ENCODE measurements around the gene MFAP2.
"Not testable (repeated sequence)": the region's sequence is repeated elsewhere in the genome, so short reads cannot be mapped to it uniquely, and the experiment has no call there.

MFAP2 gene

GRCh38 chr1:16979475-16980327 is 719 bp downstream of the MFAP2 start:
- no peak for DNase-seq (ENCODE audit: low spot score)

GRCh38 chr1:16978567-16979474 is 1.6 kb downstream of the MFAP2 start:
- no peak for DNase-seq (ENCODE audit: low spot score)

GRCh38 chr1:16978139-16978538 is 2.3 kb downstream of the MFAP2 start:
- no peak for DNase-seq (ENCODE audit: low spot score)

- DNase-seq (ENCODE audit: low spot score), result no peak
Observed at GRCh38 chr1:16977377-16977776, 3.0 kb downstream of the MFAP2 start.

GRCh38 chr1:16976966-16977365 is 3.5 kb downstream of the MFAP2 start:
- DNase-seq (ENCODE audit: low spot score), result no peak

GRCh38 chr1:16975838-16976237 is 4.6 kb downstream of the MFAP2 start:
- DNase-seq (ENCODE audit: low spot score), result no peak

GRCh38 chr1:16975211-16975610 is 5.2 kb downstream of the MFAP2 start:
- DNase-seq (ENCODE audit: low spot score), result no peak

GRCh38 chr1:16973215-16973614 is 7.2 kb downstream of the MFAP2 start:
- DNase-seq (ENCODE audit: low spot score), result no peak

GRCh38 chr1:16972189-16972895 is 8.1 kb downstream of the MFAP2 start:
- DNase-seq (ENCODE audit: low spot score), result no peak

- no peak for DNase-seq (ENCODE audit: low spot score)
Observed at GRCh38 chr1:16971341-16972188, 8.9 kb downstream of the MFAP2 start.

GRCh38 chr1:16970132-16970910 is 10.1 kb downstream of the MFAP2 start:
- no peak for DNase-seq (ENCODE audit: low spot score)

- DNase-seq (ENCODE audit: low spot score), result no peak
Observed at GRCh38 chr1:16969651-16970050, 10.8 kb downstream of the MFAP2 start.

- no peak for DNase-seq (ENCODE audit: low spot score)
Observed at GRCh38 chr1:16969057-16969611, 11.3 kb downstream of the MFAP2 start.

- no peak for DNase-seq (ENCODE audit: low spot score)
Observed at GRCh38 chr1:16968372-16968771, 12.0 kb downstream of the MFAP2 start.

- DNase-seq (ENCODE audit: low spot score), result no peak
Observed at GRCh38 chr1:16967962-16968361, 12.5 kb downstream of the MFAP2 start.

- no peak for DNase-seq (ENCODE audit: low spot score)
Observed at GRCh38 chr1:16967095-16967575, 13.3 kb downstream of the MFAP2 start.

GRCh38 chr1:16966282-16966681 is 14.1 kb downstream of the MFAP2 start:
- no peak for DNase-seq (ENCODE audit: low spot score)

GRCh38 chr1:16965486-16966067 is 14.8 kb downstream of the MFAP2 start:
- no peak for DNase-seq (ENCODE audit: low spot score)

- not testable (repeated sequence) for DNase-seq (ENCODE audit: low spot score)
Observed at GRCh38 chr1:16964169-16964568, 16.3 kb downstream of the MFAP2 start.
